Measurements from ENCODE around the gene BRIX1. TPM values are rescaled to one million over a fixed set of nuclear protein-coding genes. Genes with fewer than 3 reads are reported as not detected.
A peak's percentile ranks its signal among the peaks of the same experiment; 100 is the strongest.
"Not testable (repeated sequence)": the region's sequence is repeated elsewhere in the genome, so short reads cannot be mapped to it uniquely, and the experiment has no call there.

The BRIX1 gene
- total RNA-seq, 1 experiment from 2014 or later, result 47.0 TPM

DNA sequence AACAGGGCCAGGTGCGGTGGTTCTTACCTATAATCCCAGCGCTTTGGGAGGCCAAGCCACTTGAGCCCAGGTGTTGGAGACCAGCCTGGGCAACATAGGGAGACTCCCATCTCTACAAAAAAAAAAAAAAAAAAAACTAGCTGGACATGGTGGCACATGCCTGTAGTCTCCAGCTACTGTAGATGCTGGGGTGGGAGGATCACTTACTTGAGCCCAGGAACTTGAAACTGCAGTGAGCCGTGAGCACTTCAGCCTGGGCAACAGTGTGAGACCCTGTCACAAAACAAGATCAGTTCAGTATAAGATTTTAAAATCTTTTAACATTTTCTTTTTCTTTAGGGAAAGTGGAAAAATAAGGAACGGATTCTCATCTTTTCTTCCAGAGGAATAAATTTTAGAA, 2.5 kb downstream of the BRIX1 start:
- intact Hi-C loops (cut with micrococcal nuclease; ENCODE audit: unreplicated experiment), result no loop called here
- Mint-ChIP-seq H3K4me3 (ENCODE audit: low read depth, unreplicated experiment) (no peak overlapping the region), H3K4me1 (ENCODE audit: low read depth, unreplicated experiment) (peaks cover 15% of the 10 kb centered on the region), H3K9me3 (ENCODE audit: low read depth, unreplicated experiment) (no peaks in the 10 kb centered on the region), H3K36me3 (ENCODE audit: insufficient read depth, unreplicated experiment) (peaks cover 26% of the 10 kb centered on the region), H3K27me3 (ENCODE audit: unreplicated experiment) (no peaks in the 10 kb centered on the region), H3K27ac (ENCODE audit: unreplicated experiment) (peak overlapping the region; percentile 29)
- no peak for DNase-seq
- BruUV-seq (replicated peaks), result no TSS peak
- CTCF ChIA-PET, result interaction anchor here (0.7 to 1.4 kb wide), 2 partner anchors 12 to 1009 kb away, joined by 3 to 5 read pairs; partner anchors contain the start of gene DNAJC21
- no peak for TF ChIP-seq CTCF (IDR thresholded peaks at IDR 0.05; ENCODE audit: unreplicated experiment)

DNA sequence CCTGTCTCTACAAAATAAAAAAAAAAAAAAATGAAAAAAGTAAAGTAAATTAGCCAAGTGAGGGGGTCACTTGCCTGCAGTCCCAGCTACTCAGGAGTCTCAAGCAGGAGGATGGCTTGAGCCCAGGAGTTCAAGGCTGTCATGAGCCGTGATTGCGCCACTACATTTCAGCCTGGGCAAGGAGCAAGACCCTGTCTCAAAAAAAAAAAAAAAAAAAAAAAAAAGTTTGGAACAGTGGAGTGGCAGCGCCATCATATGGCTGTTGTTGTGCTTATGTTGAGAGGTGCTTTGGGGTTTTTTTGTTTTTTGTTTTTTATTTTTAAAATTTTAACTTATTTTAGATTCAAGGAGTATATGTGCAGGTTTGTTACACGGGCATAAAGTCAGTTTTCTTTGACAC, 3.6 kb downstream of the BRIX1 start:
- no peak for TF ChIP-seq CTCF (IDR thresholded peaks at IDR 0.05; ENCODE audit: unreplicated experiment)
- CTCF ChIA-PET, result interaction anchor here (0.7 to 1.4 kb wide), 2 partner anchors 11 to 679 kb away, joined by 4 to 5 read pairs; partner anchors contain the start of gene DNAJC21
- no TSS peak for BruUV-seq (replicated peaks)
- Mint-ChIP-seq H3K4me3 (ENCODE audit: low read depth, unreplicated experiment) (no peak overlapping the region), H3K9me3 (ENCODE audit: low read depth, unreplicated experiment) (no peaks in the 10 kb centered on the region), H3K4me1 (ENCODE audit: low read depth, unreplicated experiment) (peaks cover 23% of the 10 kb centered on the region), H3K27ac (ENCODE audit: unreplicated experiment) (no peak overlapping the region), H3K27me3 (ENCODE audit: unreplicated experiment) (no peaks in the 10 kb centered on the region), H3K36me3 (ENCODE audit: insufficient read depth, unreplicated experiment) (peaks cover 36% of the 10 kb centered on the region)
- intact Hi-C loops (cut with micrococcal nuclease; ENCODE audit: unreplicated experiment), result no loop called here
- DNase-seq, result no peak

DNA sequence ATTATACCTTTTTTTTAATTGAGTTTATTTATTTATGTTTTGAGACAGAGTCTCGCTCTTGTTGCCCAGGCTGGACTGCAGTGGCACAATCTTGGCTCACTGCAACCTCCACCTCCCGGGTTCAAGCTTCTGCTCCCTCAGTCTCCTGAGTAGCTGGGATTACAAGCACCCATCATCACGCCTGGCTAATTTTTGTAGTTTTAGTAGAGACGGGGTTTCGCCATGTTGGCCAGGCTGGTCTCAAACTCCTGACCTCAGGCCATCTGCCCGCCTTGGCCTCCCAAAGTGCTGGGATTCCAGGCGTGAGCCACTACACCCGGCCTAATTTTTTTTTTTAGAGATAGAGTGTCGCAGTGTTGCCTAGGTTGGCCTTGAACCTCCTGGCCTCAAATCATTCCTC, 7.7 kb downstream of the BRIX1 start:
- CTCF ChIA-PET, result interaction anchor here (0.9 kb wide), 1 partner anchor 8 kb away, joined by 4 read pairs; the partner anchor contains the start of genes BRIX1 and RAD1
- H3K9me3 Mint-ChIP-seq (ENCODE audit: low read depth, unreplicated experiment); intact Hi-C loops (cut with micrococcal nuclease; ENCODE audit: unreplicated experiment); BruUV-seq (replicated peaks); DNase-seq; H3K27me3 Mint-ChIP-seq (ENCODE audit: unreplicated experiment); H3K4me3 Mint-ChIP-seq (ENCODE audit: low read depth, unreplicated experiment): not testable (repeated sequence)
- peaks cover 18% of the 10 kb centered on the region for H3K4me1 Mint-ChIP-seq (ENCODE audit: low read depth, unreplicated experiment)
- H3K27ac Mint-ChIP-seq (ENCODE audit: unreplicated experiment), result peak overlapping the region; percentile 97
- peaks cover 64% of the 10 kb centered on the region for H3K36me3 Mint-ChIP-seq (ENCODE audit: insufficient read depth, unreplicated experiment)

- Mint-ChIP-seq H3K4me3 (ENCODE audit: low read depth, unreplicated experiment) (peak overlapping the region; percentile 69), H3K36me3 (ENCODE audit: insufficient read depth, unreplicated experiment) (peaks cover 59% of the 10 kb centered on the region), H3K4me1 (ENCODE audit: low read depth, unreplicated experiment) (peaks cover 18% of the 10 kb centered on the region), H3K27me3 (ENCODE audit: unreplicated experiment) (no peaks in the 10 kb centered on the region), H3K9me3 (ENCODE audit: low read depth, unreplicated experiment) (no peaks in the 10 kb centered on the region), H3K27ac (ENCODE audit: unreplicated experiment) (peak overlapping the region; percentile 97)
- intact Hi-C loops (cut with micrococcal nuclease; ENCODE audit: unreplicated experiment), result loop anchor here (1.0 kb wide), 1 partner anchor 9 kb away; the partner anchor contains the start of genes BRIX1 and RAD1
- no TSS peak for BruUV-seq (replicated peaks)
- CTCF ChIA-PET, result interaction anchor here (0.7 to 0.9 kb wide), 2 partner anchors 8 to 9 kb away, joined by 3 to 4 read pairs; partner anchors contain the start of genes BRIX1 and RAD1
- TF ChIP-seq CTCF (IDR thresholded peaks at IDR 0.05; ENCODE audit: unreplicated experiment), result no peak
- DNase-seq, result peak; percentile 44
Measured at GRCh38 chr5:34923694-34924461, 8.4 kb downstream of the BRIX1 start.

- no peak for TF ChIP-seq CTCF (IDR thresholded peaks at IDR 0.05; ENCODE audit: unreplicated experiment)
- no TSS peak for BruUV-seq (replicated peaks)
- intact Hi-C loops (cut with micrococcal nuclease; ENCODE audit: unreplicated experiment), result loop anchor here (1.0 kb wide), 1 partner anchor 9 kb away; the partner anchor contains the start of genes BRIX1 and RAD1
- Mint-ChIP-seq H3K4me3 (ENCODE audit: low read depth, unreplicated experiment) (peak overlapping the region; percentile 69), H3K27me3 (ENCODE audit: unreplicated experiment) (no peaks in the 10 kb centered on the region), H3K27ac (ENCODE audit: unreplicated experiment) (peak overlapping the region; percentile 97), H3K9me3 (ENCODE audit: low read depth, unreplicated experiment) (no peaks in the 10 kb centered on the region), H3K4me1 (ENCODE audit: low read depth, unreplicated experiment) (peaks cover 18% of the 10 kb centered on the region), H3K36me3 (ENCODE audit: insufficient read depth, unreplicated experiment) (peaks cover 60% of the 10 kb centered on the region)
- CTCF ChIA-PET, result interaction anchor here (0.7 kb wide), 1 partner anchor 9 kb away, joined by 3 read pairs; the partner anchor contains the start of genes BRIX1 and RAD1
- DNase-seq, result no peak
Measured at GRCh38 chr5:34924462-34924765, 8.9 kb downstream of the BRIX1 start.

Measured in Calu3 (cell line).